SK-N-SH treated with all-trans-retinoic acid at 6 μM for 48 hours (cell line): ENCODE data around the gene FAM78B.

Source experiments
- ARNTL ChIP-seq: fragments of 450-650 bp; formaldehyde crosslinking; IDR thresholded peaks from 2 replicates; pipeline ENCODE4 v1.5.0; 2020; ENCODE audit warnings: low read depth, mild to moderate bottlenecking, moderate library complexity, borderline replicate concordance
- ISL1 ChIP-seq: fragments of 250-450 bp; sonication (Bioruptor Pico); IDR thresholded peaks from 2 replicates; pipeline ENCODE4 v2.1.2; 2022; ENCODE audit warnings: mild to moderate bottlenecking, moderate library complexity
- PPARA ChIP-seq: fragments of 250-450 bp; sonication (Bioruptor Pico); IDR thresholded peaks from 2 replicates; pipeline ENCODE4 v1.5.0; 2020; ENCODE audit warnings: mild to moderate bottlenecking, borderline replicate concordance
- SNAI2 ChIP-seq: fragments of 250-450 bp; sonication (Bioruptor Pico); IDR thresholded peaks from 2 replicates; pipeline ENCODE4 v1.5.0; 2020; ENCODE audit warnings: mild to moderate bottlenecking, moderate library complexity
- TCF4 ChIP-seq: fragments of 250-450 bp; sonication (Bioruptor Pico); IDR thresholded peaks from 2 replicates; pipeline ENCODE4 v1.8.0; 2021; ENCODE audit warnings: mild to moderate bottlenecking, moderate library complexity, borderline replicate concordance
- ZC3H10 ChIP-seq: fragments of 250-450 bp; sonication (Bioruptor Pico); IDR thresholded peaks from 2 replicates; pipeline ENCODE4 v1.5.1; 2021; ENCODE audit warnings: mild to moderate bottlenecking, moderate library complexity
- ZFP30 ChIP-seq: fragments of 450-650 bp; formaldehyde crosslinking; IDR thresholded peaks from 2 replicates; pipeline ENCODE4 v1.5.0; 2022; ENCODE audit warnings: mild to moderate bottlenecking, moderate library complexity
- TF ChIP-seq, protein P1 (sequence below): fragments of 250-450 bp; sonication (Bioruptor Pico); IDR thresholded peaks from 2 replicates; pipeline ENCODE4 v1.5.1; 2020; ENCODE audit warnings: low read depth, mild to moderate bottlenecking, moderate library complexity

DNA sequence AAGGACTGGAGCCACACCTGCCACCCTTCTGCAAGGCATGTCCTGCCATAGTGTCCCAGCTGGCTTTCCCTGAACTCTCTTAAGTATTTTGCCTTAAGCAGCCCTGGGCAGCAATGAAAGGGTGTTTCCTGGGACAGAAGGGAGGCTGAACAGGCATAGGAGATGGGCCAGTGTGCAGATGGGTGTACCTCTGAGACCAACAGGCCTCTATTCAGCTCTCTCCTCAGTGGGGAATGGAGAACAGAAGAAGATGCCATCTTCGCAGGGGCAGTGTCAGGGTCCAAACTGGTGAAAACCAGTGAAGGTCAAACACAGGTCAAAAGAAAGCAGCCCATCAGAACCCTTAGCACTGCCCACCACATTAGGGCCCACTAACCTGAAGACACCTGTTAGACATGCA, 53.2 kb downstream of the FAM78B start:
- TF ChIP-seq TCF4 (no peak), ZC3H10 (no peak), ARNTL (CRISPR knock-in tag) (no peak), ISL1 (CRISPR knock-in tag) (no peak), SNAI2 (CRISPR knock-in tag) (no peak), PPARA (CRISPR knock-in tag) (no peak), ZFP30 (no peak)
- TF ChIP-seq, protein P1, sequence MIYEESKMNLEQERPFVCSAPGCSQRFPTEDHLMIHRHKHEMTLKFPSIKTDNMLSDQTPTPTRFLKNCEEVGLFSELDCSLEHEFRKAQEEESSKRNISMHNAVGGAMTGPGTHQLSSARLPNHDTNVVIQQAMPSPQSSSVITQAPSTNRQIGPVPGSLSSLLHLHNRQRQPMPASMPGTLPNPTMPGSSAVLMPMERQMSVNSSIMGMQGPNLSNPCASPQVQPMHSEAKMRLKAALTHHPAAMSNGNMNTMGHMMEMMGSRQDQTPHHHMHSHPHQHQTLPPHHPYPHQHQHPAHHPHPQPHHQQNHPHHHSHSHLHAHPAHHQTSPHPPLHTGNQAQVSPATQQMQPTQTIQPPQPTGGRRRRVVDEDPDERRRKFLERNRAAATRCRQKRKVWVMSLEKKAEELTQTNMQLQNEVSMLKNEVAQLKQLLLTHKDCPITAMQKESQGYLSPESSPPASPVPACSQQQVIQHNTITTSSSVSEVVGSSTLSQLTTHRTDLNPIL (CRISPR knock-in tag): no peak
